ENCODE data around the gene BMP8A.
A peak's percentile ranks its signal among the peaks of the same experiment; 100 is the strongest.
"Not testable (repeated sequence)": the region's sequence is repeated elsewhere in the genome, so short reads cannot be mapped to it uniquely, and the experiment has no call there.

The BMP8A gene

DNA sequence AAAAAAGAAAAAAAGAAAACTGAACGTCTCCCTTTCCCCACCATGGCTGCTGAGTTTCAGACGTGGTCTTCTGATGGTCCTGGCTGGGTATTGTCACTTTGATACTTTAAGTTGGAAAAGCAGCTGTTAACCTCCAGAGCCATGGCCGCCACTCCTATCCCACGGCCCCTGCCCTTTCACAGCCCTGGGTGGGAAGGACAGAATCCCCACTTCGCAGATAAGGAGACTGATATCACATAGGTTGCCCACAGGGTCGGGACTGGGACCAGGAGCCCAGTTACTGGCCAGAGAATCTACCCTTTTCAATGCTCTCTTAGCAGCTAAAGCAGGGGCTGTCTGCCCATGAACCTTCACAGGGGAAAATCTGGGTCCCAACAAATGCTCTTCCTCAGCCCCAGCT, 16.8 kb downstream of the BMP8A start:
- no peak for DNase-seq

GRCh38 chr1:39508857-39509305, 17.4 kb downstream of the BMP8A start:
- no peak for DNase-seq

GRCh38 chr1:39509360-39510009, 18.0 kb downstream of the BMP8A start:
- DNase-seq, result peak; percentile 14

- DNase-seq, result not testable (repeated sequence)
Observed at GRCh38 chr1:39510570-39511186, 19.2 kb downstream of the BMP8A start.

DNA sequence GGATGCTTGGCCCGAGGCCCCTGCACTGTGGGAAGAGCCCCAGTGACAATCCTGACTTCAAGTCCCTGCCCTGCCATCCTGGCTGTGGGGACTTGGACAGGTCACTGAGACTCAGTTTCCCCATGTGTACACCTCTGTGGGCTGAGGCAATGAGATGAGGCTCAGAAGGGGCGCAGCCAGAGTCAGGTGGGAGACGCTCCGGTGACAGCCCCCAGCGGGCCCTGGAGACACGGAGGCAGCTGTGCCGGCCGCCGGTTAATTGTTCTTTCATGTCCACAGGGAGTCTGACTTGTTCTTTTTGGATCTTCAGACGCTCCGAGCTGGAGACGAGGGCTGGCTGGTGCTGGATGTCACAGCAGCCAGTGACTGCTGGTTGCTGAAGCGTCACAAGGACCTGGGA, 20.0 kb downstream of the BMP8A start:
- DNase-seq, result not testable (repeated sequence)

GRCh38 chr1:39512234-39512847, 20.9 kb downstream of the BMP8A start:
- not testable (repeated sequence) for DNase-seq

DNA sequence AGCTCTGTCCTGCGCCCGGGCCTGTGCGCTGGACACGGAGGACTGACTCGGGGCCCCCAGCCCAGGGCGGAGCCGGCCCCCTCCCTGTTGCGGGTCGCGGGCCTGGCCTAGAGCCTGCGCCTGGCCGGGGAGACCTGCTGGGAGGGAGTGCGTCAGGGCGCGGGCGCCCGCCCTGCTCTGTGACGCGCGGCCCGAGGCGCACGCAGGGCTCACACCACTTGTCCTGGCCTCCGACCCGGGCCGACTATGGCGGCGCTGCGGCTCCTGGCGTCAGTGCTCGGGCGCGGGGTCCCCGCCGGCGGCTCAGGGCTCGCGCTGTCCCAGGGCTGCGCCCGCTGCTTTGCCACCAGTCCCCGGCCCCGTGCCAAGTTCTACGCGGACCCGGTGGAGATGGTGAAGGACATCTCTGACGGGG, 23.3 kb downstream of the BMP8A start:
- DNase-seq, result not testable (repeated sequence)

DNA sequence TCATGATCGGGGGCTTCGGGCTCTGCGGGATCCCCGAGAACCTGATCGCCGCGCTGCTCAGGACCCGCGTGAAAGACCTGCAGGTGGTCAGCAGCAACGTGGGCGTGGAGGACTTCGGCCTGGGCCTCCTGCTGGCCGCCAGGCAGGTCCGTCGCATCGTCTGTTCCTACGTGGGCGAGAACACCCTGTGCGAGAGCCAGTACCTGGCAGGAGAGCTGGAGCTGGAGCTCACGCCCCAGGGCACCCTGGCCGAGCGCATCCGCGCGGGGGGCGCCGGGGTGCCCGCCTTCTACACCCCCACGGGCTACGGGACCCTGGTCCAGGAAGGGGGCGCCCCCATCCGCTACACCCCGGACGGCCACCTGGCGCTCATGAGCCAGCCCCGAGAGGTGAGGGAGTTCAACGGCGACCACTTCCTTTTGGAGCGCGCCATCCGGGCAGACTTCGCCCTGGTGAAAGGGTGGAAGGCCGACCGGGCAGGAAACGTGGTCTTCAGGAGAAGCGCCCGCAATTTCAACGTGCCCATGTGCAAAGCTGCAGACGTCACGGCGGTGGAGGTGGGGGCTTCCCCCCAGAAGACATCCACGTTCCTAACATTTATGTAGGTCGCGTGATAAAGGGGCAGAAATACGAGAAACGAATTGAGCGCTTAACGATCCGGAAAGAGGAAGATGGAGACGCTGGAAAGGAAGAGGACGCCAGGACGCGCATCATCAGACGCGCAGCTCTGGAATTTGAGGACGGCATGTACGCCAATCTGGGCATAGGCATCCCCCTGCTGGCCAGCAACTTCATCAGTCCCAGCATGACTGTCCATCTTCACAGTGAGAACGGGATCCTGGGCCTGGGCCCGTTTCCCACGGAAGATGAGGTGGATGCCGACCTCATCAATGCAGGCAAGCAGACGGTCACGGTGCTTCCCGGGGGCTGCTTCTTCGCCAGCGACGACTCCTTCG, 24.0 kb downstream of the BMP8A start:
- peak; percentile 29 for DNase-seq

DNA sequence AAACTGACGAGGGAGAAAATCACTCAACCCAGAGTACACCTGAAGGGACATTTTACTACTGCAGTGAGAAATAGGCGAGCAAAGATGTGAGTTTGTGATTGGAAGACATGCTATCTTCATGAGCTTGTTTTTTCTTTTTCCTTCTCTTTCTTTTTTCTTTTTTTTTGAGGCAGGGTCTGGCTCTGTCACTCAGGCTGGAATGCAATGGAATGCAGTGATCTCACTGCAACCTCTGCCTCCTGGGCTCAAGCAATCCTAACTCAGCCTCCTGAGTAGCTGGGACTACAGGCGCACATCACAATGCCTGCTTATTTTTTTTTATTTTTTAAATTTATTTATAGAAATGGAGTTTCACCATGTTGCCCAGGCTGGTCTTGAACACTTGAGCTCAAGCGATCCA, 25.4 kb downstream of the BMP8A start:
- not testable (repeated sequence) for DNase-seq

DNA sequence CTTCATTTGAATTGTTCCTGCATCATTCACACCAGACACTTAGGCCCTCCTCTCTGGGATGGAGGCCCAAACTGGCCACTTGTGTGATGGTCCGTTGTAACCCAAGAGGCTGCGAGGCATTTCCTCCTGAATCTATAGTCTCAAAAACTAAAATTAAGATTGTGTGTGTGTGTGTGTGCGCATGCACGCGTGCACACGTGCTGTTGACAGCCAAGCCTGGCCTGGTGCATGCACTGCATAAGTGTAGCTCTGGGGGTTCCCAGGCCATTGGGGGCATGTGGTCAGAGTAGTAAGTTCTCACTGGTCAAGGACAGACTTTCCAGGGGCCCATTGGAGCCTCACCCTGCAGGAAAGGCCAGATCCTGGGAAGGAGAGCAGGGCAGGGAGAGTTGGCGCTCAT, 26.5 kb downstream of the BMP8A start:
- not testable (repeated sequence) for DNase-seq

GRCh38 chr1:39519376-39519775, 27.9 kb downstream of the BMP8A start:
- not testable (repeated sequence) for DNase-seq

DNA sequence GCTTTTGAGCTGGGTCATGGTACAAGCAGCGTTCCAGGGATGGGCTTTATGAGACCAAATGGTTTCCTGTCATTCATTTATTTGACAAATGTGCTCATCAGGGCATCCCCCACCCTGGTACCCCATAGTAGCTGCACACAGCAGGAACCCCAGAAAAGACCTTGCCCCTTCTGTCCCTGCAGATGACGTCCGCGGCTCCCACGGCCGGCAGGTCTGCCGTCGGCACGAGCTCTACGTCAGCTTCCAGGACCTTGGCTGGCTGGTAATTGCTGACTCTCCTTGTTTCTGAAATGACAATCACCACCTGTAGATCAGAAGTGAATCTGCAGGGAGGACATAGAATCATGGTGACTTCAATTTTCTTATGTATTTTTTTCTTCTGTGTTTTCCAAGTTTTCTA, 30.8 kb downstream of the BMP8A start:
- DNase-seq, result not testable (repeated sequence)

DNA sequence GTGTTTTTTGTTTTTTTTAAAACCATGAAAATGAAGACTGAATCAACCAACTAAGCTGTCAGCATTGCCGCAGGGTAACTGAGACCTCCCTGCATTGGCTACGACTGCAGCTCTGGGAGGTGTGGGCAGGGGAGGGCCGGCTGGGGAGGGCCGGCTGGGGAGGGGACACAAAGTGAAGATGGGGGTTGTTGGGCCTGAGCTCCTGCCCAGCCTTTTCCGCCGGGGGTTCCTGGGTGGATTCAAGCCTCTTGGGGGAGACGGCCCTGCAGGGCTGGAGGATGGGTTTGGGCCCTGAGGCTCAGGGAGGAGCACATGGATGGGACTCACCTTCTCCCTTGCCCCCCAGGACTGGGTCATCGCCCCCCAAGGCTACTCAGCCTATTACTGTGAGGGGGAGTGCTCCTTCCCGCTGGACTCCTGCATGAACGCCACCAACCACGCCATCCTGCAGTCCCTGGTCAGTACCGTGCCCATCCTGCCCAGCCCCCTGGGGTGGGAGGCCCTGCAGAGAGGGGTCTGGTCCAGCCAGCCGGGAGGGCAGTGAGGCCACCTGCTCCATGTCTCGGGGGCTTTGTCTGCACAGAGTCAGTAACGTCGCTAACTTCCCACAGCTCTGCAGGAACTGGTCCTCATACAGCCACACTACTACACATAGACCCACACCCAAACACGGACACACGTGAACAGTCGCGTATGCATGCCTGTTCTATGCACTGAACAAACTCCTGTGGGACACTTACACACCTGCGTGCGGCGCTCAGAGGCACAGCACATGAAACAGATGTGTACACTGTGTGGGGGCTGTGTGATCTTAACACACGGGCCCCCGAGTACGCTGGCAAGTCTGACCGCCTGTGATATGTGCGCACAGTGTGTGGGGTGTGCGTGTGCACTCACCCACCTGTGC, 31.5 kb downstream of the BMP8A start:
- no peak for DNase-seq

DNA sequence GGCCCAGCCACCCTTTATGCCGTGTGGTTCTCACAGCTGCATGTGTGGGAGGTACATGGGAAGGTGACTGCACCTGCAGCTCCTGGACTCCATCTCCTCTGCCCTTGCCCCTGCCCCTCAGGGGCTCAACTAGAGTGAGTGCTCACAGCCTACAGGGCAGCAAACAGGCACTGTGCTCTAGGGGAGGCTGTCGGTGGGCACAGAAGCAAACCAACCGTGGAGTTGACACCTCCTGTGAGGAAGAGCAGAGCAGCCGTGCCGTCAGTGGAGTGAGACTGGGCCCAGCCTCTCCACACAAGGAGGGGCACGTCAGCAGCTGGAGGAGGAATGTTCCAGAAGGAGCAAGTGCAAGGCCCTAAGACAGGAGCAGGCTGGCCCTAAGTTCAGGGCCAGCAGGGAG, 32.7 kb downstream of the BMP8A start:
- no peak for DNase-seq

DNA sequence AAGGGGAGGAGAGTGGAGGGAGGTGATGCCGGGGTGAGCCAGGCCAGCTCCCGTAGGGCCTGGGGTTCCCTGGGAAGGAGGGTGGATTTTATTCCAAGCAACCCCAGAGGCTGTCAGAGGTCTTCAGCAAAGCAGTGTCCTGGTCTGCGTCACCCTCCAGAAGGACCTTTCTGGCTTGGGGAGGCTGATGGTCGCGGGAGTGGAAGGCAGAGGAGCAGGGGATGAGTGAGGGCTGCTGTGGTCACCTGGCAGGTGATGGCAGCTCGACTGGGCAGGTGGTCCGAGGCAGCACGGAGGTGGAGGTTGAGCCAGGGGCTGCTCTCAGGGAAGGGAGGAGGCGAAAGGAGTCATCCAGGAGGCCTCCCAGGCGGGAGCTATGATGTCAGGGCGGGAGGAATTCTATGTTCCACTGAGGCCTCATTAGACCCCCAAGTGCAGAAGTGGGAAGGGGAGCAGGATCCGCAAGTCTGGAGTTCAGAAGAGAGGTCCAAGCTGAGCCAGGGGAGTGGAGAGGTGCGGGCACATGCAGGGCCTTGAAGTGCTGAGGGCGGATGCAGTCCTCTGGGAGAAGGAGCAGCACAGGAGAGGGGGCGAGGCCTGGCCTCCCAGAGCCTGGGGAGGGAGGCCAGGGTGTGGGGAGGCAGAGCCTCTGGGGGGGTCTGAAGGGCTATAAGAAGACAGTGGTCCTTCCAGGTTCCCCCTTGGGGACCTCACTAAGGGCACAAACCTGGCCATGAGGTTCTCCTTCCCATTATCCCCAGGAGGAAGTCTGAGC, 33.3 kb downstream of the BMP8A start:
- DNase-seq, result no peak

DNA sequence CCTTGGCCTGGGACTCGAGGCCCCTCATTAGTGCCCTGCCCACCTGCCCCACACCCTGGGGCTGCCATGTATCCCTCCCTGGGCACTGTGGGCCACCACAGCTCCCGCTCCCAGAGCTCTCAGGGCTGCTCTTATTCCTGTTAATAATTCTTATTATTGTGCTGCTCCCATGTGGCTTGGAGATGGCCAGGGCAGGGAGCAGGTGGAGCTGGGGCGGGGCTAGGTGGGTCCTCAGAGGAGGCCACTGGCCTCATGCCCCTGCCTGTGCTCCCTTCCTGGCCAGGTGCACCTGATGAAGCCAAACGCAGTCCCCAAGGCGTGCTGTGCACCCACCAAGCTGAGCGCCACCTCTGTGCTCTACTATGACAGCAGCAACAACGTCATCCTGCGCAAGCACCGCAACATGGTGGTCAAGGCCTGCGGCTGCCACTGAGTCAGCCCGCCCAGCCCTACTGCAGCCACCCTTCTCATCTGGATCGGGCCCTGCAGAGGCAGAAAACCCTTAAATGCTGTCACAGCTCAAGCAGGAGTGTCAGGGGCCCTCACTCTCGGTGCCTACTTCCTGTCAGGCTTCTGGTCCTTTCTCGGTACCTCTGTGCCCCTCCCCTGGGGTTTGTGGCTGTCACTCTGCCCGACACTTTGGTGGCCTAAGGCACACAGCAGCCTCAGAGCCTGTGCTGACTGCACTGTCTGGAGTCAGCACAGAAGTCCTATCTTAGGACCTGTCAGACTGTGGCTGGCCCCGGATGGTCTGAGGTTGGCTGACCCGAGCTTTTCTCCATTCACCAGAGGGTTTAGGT, 34.1 kb downstream of the BMP8A start:
- no peak for DNase-seq

DNA sequence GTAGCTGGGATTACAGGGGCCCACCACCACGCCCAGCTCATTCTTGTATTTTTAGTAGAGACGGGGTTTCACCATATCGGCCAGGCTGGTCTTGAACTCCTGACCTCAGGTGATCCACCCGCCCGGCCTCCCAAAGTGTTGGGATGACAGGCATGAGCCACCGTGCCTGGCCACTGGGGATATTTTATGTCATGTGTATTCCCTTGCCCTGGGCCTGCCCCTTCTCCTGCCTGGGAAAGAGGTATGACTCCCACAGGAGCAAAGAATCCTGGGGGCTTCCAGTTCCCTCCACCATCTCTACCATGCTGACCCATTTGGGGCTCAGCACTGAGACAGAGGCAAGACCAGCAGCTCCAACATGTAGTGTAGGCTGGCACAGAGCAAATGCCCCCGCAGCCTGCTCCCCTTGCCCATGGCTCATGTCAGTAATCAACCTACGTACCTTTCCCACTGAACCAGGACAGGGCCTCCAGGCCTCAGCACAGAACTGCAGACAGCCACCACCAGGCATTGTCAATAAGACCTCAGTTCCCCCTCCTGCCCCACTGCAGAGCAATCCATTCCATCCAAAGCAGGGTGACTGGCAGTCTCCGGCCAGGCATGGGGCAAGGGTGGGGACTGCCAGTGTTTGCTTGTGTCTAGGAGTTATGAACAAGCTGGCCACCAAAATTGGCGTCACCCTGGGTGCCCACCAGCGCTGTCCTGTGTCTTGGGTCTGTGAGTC, 35.2 kb downstream of the BMP8A start:
- no peak for DNase-seq

- not testable (repeated sequence) for DNase-seq
Observed at GRCh38 chr1:39527190-39527579, 35.7 kb downstream of the BMP8A start.

GRCh38 chr1:39528082-39528481, 36.6 kb downstream of the BMP8A start:
- no peak for DNase-seq

All from activated naive CD4-positive, alpha-beta T cell treated with Interleukin-2 at 50 U/mL for 16 hours (primary cell).